H1 (cell line): ENCODE data around the gene TMEM221.

Source experiments
- CTCF ChIP-seq, 3 experiments: IDR thresholded peaks; 1 replicate in 2 of 3; 2 replicates in 1 of 3; pipeline versions ENCODE4 v1.5.1 to v1.6.1; 2011; ENCODE audit warnings: low read length in 3 of 3, mild to moderate bottlenecking in 3 of 3, inconsistent platforms in 2 of 3, low read depth in 1 of 3, moderate library complexity in 1 of 3; ENCODE audit not compliant: insufficient read depth in 1 of 3; ENCODE audit errors: control extremely low read depth in 1 of 3
- EP300 ChIP-seq, 2 experiments: IDR thresholded peaks; 1 replicate in 1 of 2; 2 replicates in 1 of 2; pipeline ENCODE4 v1.6.1; 2011 to 2012; ENCODE audit warnings: low read depth in 2 of 2, low read length in 2 of 2, mild to moderate bottlenecking in 2 of 2, borderline replicate concordance in 1 of 2, inconsistent platforms in 1 of 2, moderate library complexity in 1 of 2
- SIX5 ChIP-seq: IDR thresholded peaks from 2 replicates; pipeline ENCODE4 v1.6.1; 2011; ENCODE audit warnings: mild to moderate bottlenecking, low read depth, low read length
- ZNF274 ChIP-seq: IDR thresholded peaks from 2 replicates; pipeline ENCODE4 v1.7.0; 2012; ENCODE audit warnings: low read length, borderline replicate concordance; ENCODE audit errors: extremely low read depth

- TF ChIP-seq EP300 (IDR thresholded peaks at IDR 0.05; ENCODE audit: borderline replicate concordance in 1 of 2, low read depth in 2 of 2, low read length in 2 of 2) (no peak), SIX5 (no peak), CTCF (IDR thresholded peaks at IDR 0.05; ENCODE audit: control extremely low read depth in 1 of 3, insufficient read depth in 1 of 3, low read depth in 1 of 3, low read length in 3 of 3) (no peak), ZNF274 (no peak)
Observed at GRCh38 chr19:17404015-17404414, 44.5 kb downstream of the TMEM221 start.
